ENCODE data around the gene EDRF1. TPM values are rescaled to one million over a fixed set of nuclear protein-coding genes. Genes with fewer than 3 reads are reported as not detected.

EDRF1 gene
- total RNA-seq, 1 experiment from 2014 or later, result 24.1 TPM

- peaks cover 5% of the 10 kb centered on the region for H3K36me3 Mint-ChIP-seq (ENCODE audit: insufficient read depth, unreplicated experiment)
- BruUV-seq (replicated peaks), result no TSS peak
- H3K9me3 Mint-ChIP-seq (ENCODE audit: unreplicated experiment), result no peaks in the 10 kb centered on the region
- POLR2A ChIA-PET, result no interaction called here
- H3K4me1 Mint-ChIP-seq (ENCODE audit: insufficient read depth, unreplicated experiment), result no peaks in the 10 kb centered on the region
- no peak for DNase-seq (ENCODE audit: unreplicated experiment)
- CTCF ChIA-PET, result interaction anchor here (0.6 to 1.4 kb wide), 4 partner anchors 10 to 819 kb away, joined by 3 to 6 read pairs (median 4); no protein-coding TSS in a partner anchor
- TF ChIP-seq CTCF (IDR thresholded peaks at IDR 0.05; ENCODE audit: unreplicated experiment), result no peak
- H3K27ac Mint-ChIP-seq (ENCODE audit: low read depth, unreplicated experiment), result no peak overlapping the region
- intact Hi-C loops (cut with micrococcal nuclease), result no loop called here
- H3K4me3 Mint-ChIP-seq (ENCODE audit: unreplicated experiment), result no peak overlapping the region
- H3K27me3 Mint-ChIP-seq (ENCODE audit: insufficient read depth, unreplicated experiment), result no peaks in the 10 kb centered on the region
These were observed 21.0 kb upstream of the EDRF1 start for GRCh38 chr10:125698481-125698998.

GRCh38 chr10:125699562-125700143, 19.9 kb upstream of the EDRF1 start:
- peaks cover 5% of the 10 kb centered on the region for H3K36me3 Mint-ChIP-seq (ENCODE audit: insufficient read depth, unreplicated experiment)
- ChIA-PET POLR2A (no interaction called here), CTCF (interaction anchor here (0.7 to 1.3 kb wide), 6 partner anchors 10 to 1532 kb away, joined by 3 to 4 read pairs (median 4); partner anchors contain the start of gene EDRF1)
- no peak overlapping the region for H3K4me3 Mint-ChIP-seq (ENCODE audit: unreplicated experiment)
- BruUV-seq (replicated peaks), result no TSS peak
- no peak for TF ChIP-seq CTCF (IDR thresholded peaks at IDR 0.05; ENCODE audit: unreplicated experiment)
- no peaks in the 10 kb centered on the region for H3K4me1 Mint-ChIP-seq (ENCODE audit: insufficient read depth, unreplicated experiment)
- intact Hi-C loops (cut with micrococcal nuclease), result loop anchor here (2.0 to 5.0 kb wide), 3 partner anchors 67 to 652 kb away; partner anchors contain the start of gene CTBP2
- H3K27me3 Mint-ChIP-seq (ENCODE audit: insufficient read depth, unreplicated experiment), result no peaks in the 10 kb centered on the region
- DNase-seq (ENCODE audit: unreplicated experiment), result no peak
- no peak overlapping the region for H3K27ac Mint-ChIP-seq (ENCODE audit: low read depth, unreplicated experiment)
- H3K9me3 Mint-ChIP-seq (ENCODE audit: unreplicated experiment), result no peaks in the 10 kb centered on the region

GRCh38 chr10:125700355-125700911, 19.1 kb upstream of the EDRF1 start:
- Mint-ChIP-seq H3K9me3 (ENCODE audit: unreplicated experiment) (no peaks in the 10 kb centered on the region), H3K36me3 (ENCODE audit: insufficient read depth, unreplicated experiment) (peaks cover 5% of the 10 kb centered on the region), H3K27ac (ENCODE audit: low read depth, unreplicated experiment) (no peak overlapping the region), H3K27me3 (ENCODE audit: insufficient read depth, unreplicated experiment) (no peaks in the 10 kb centered on the region), H3K4me3 (ENCODE audit: unreplicated experiment) (no peak overlapping the region), H3K4me1 (ENCODE audit: insufficient read depth, unreplicated experiment) (no peaks in the 10 kb centered on the region)
- TF ChIP-seq CTCF (IDR thresholded peaks at IDR 0.05; ENCODE audit: unreplicated experiment), result peak; percentile 33
- BruUV-seq (replicated peaks), result no TSS peak
- ChIA-PET CTCF (interaction anchor here (0.7 to 1.3 kb wide), 5 partner anchors 11 to 637 kb away, joined by 3 to 4 read pairs (median 4); partner anchors contain the start of gene EDRF1), POLR2A (interaction anchor here (0.7 kb wide), 1 partner anchor 604 kb away, joined by 3 read pairs; no protein-coding TSS in a partner anchor)
- intact Hi-C loops (cut with micrococcal nuclease), result loop anchor here (2.0 to 5.0 kb wide), 3 partner anchors 68 to 653 kb away; partner anchors contain the start of gene CTBP2
- DNase-seq (ENCODE audit: unreplicated experiment), result peak; percentile 40

Data from MCF 10A (cell line).